A549 (cell line): ENCODE results near the gene TUT7. TPM values are rescaled to one million over a fixed set of nuclear protein-coding genes. Genes with fewer than 3 reads are reported as not detected.

Experiments
- ATAC-seq, 2 experiments: fragments of 200-7000 bp in 1 of 2; fragments of >200 bp in 1 of 2; cut with Nextera tagmentation in 1 of 2; cut with Tn5 transposase in 1 of 2; 3 replicates each; pipeline versions ENCODE4 v1.8.0 to v1.9.1; 2018 to 2020; ENCODE audit warnings: mild to moderate bottlenecking in 1 of 2, moderate library complexity in 1 of 2
- CTCF ChIA-PET: fragments of 300-600 bp; sonication (Branson Sonifier 250); formaldehyde crosslinking; extraction: SDS; loops from one replicate; lab custom pipeline; 2021; ENCODE audit warnings: antibody characterized with exemption, inconsistent platforms; lab: Yijun Ruan, JAX
- POLR2A ChIA-PET: fragments of 350-600 bp; formaldehyde crosslinking; extraction: SDS; loops from one replicate; lab custom pipeline; 2021; ENCODE audit warnings: antibody characterized with exemption, inconsistent platforms; lab: Yijun Ruan, JAX
- DNase-seq, 2 experiments: peaks; one replicate each; pipeline versions ENCODE4 v3.0.0 to v3.0.0-alpha.2; 2011 to 2016; ENCODE audit warnings: low read depth in 1 of 2, low spot score in 1 of 2
- FAIRE-seq: peaks from 2 replicates; lab custom pipeline; 2011; peaks lifted over from hg19 to GRCh38; lab: Jason Lieb, UNC
- H3K27ac ChIP-seq, 2 experiments: fragments of >200 bp; sonication (Bioruptor Twin); formaldehyde crosslinking; 3 replicates each; pipeline ENCODE4 v1.5.1; 2016 to 2017
- H3K4me1 ChIP-seq: fragments of >200 bp; sonication (Bioruptor Twin); formaldehyde crosslinking; 3 replicates; pipeline ENCODE4 v1.6.1; 2016
- H3K4me2 ChIP-seq: fragments of >200 bp; sonication (Bioruptor Twin); formaldehyde crosslinking; 3 replicates; pipeline ENCODE4 v1.6.1; 2016
- H3K4me3 ChIP-seq: fragments of >200 bp; sonication (Bioruptor Twin); formaldehyde crosslinking; 3 replicates; pipeline ENCODE4 v1.5.1; 2016
- H3K9me3 ChIP-seq: fragments of >200 bp; sonication (Bioruptor Twin); formaldehyde crosslinking; 3 replicates; pipeline ENCODE4 v1.6.1; 2016
- BHLHE40 ChIP-seq: IDR thresholded peaks from 2 replicates; pipeline ENCODE4 v1.6.1; 2012; ENCODE audit warnings: low read depth, low read length, inconsistent platforms
- CBX8 ChIP-seq: fragments of 200-600 bp; sonication (generic); IDR thresholded peaks from 2 replicates; pipeline ENCODE4 v1.6.1; 2016
- CHD4 ChIP-seq: fragments of 200-600 bp; sonication (generic); IDR thresholded peaks from 2 replicates; pipeline ENCODE4 v1.6.1; 2016; ENCODE audit warnings: antibody characterized with exemption, mild to moderate bottlenecking, borderline replicate concordance
- EHF ChIP-seq: fragments of 250-450 bp; sonication (Bioruptor Pico); IDR thresholded peaks from 2 replicates; pipeline ENCODE4 v1.5.0; 2020; ENCODE audit warnings: mild to moderate bottlenecking
- FOSB ChIP-seq: fragments of 250-450 bp; sonication (Bioruptor Pico); IDR thresholded peaks from 2 replicates; pipeline ENCODE4 v1.5.0; 2020; ENCODE audit warnings: mild to moderate bottlenecking, moderate library complexity
- FOSL2 ChIP-seq, 2 experiments: fragments of 450-650 bp in 1 of 2; fragments of >200 bp in 1 of 2; sonication (Bioruptor Twin) in 1 of 2; formaldehyde crosslinking; IDR thresholded peaks; 2 replicates each; pipeline versions ENCODE4 v1.5.0 to v1.6.1; 2016 to 2020; ENCODE audit warnings: mild to moderate bottlenecking in 1 of 2, moderate library complexity in 1 of 2
- FOXS1 ChIP-seq: fragments of 250-450 bp; sonication (Bioruptor Pico); IDR thresholded peaks from 2 replicates; pipeline ENCODE4 v1.5.0; 2020; ENCODE audit warnings: mild to moderate bottlenecking, moderate library complexity
- HDAC2 ChIP-seq: fragments of 200-600 bp; sonication (generic); IDR thresholded peaks from 2 replicates; pipeline ENCODE4 v1.6.1; 2016
- HEYL ChIP-seq: fragments of 250-450 bp; sonication (Bioruptor Pico); IDR thresholded peaks from 2 replicates; pipeline ENCODE4 v1.8.0; 2021; ENCODE audit warnings: mild to moderate bottlenecking, moderate library complexity
- HOXB5 ChIP-seq: fragments of 250-450 bp; sonication (Bioruptor Pico); IDR thresholded peaks from 2 replicates; pipeline ENCODE4 v1.5.0; 2020; ENCODE audit warnings: mild to moderate bottlenecking, moderate library complexity
- JUN ChIP-seq, 2 experiments: fragments of >200 bp; sonication (Bioruptor Twin); formaldehyde crosslinking; IDR thresholded peaks; 2 replicates in 1 of 2; 3 replicates in 1 of 2; pipeline ENCODE4 v1.6.1; 2016 to 2017
- KDM1A ChIP-seq: fragments of 200-600 bp; sonication (generic); IDR thresholded peaks from 2 replicates; pipeline ENCODE4 v1.6.1; 2016; ENCODE audit warnings: low read depth, mild to moderate bottlenecking
- KDM5A ChIP-seq: fragments of 200-600 bp; sonication (generic); IDR thresholded peaks from 2 replicates; pipeline ENCODE4 v1.6.1; 2016; ENCODE audit warnings: antibody characterized with exemption, mild to moderate bottlenecking
- MAZ ChIP-seq: fragments of 150-350 bp; IDR thresholded peaks from 2 replicates; pipeline ENCODE4 v1.6.1; 2014; ENCODE audit warnings: antibody characterized with exemption, low read depth, low read length, borderline replicate concordance
- NFE2L2 ChIP-seq: fragments of 150-350 bp; conservative IDR thresholded peaks from 2 replicates; pipeline ENCODE4 v1.6.1; 2014; ENCODE audit warnings: low read length
- RARB ChIP-seq: fragments of 250-450 bp; sonication (Bioruptor Pico); IDR thresholded peaks from 2 replicates; pipeline ENCODE4 v1.8.0; 2021; ENCODE audit warnings: mild to moderate bottlenecking, moderate library complexity
- RCOR1 ChIP-seq: fragments of 150-350 bp; IDR thresholded peaks from 2 replicates; pipeline ENCODE4 v1.6.1; 2014; ENCODE audit warnings: antibody characterized with exemption, low read length, low read depth
- RFX5 ChIP-seq: fragments of 450-650 bp; IDR thresholded peaks from 2 replicates; pipeline ENCODE4 v1.7.1; 2014; ENCODE audit warnings: antibody characterized with exemption, mild to moderate bottlenecking, moderate library complexity
- SMC3 ChIP-seq: fragments of >200 bp; sonication (Bioruptor Twin); formaldehyde crosslinking; IDR thresholded peaks from 3 replicates; pipeline ENCODE4 v1.6.1; 2018; ENCODE audit warnings: inconsistent platforms
- TFCP2L1 ChIP-seq: fragments of 250-450 bp; sonication (Bioruptor Pico); IDR thresholded peaks from 2 replicates; pipeline ENCODE4 v1.5.0; 2021; ENCODE audit warnings: mild to moderate bottlenecking
- ZFP36 ChIP-seq: fragments of 450-650 bp; IDR thresholded peaks from 2 replicates; pipeline ENCODE4 v1.6.1; 2014; ENCODE audit warnings: borderline replicate concordance; ENCODE audit not compliant: partially characterized antibody
- ZSCAN20 ChIP-seq: fragments of 250-450 bp; sonication (Bioruptor Pico); IDR thresholded peaks from 2 replicates; pipeline ENCODE4 v1.8.0; 2022; ENCODE audit warnings: mild to moderate bottlenecking, moderate library complexity
- WGBS: methylation state at CpG from one replicate; pipeline ENCODE4 v1.1.6; 2017; ENCODE audit errors: missing lambda C conversion rate; 5-methylcytosine and 5-hydroxymethylcytosine counted together
- polyA plus RNA-seq, 4 experiments: library from polyadenylated mRNA; depleted of rRNA in 3 of 4; stranded (reverse); fragments of >200 nt; fragmentation: RNase III in 1 of 4; extraction: RNeasy Plus Mini Kit Qiagen cat#74134 plus additional on column Dnase treatment in 1 of 4; gene quantifications; 2 replicates in 3 of 4; 3 replicates in 1 of 4; pipeline ENCODE4 v1.2.3, GENCODE V29; 2011 to 2017
- TF ChIP-seq, protein P1 (sequence below): fragments of >200 bp; sonication (Bioruptor Twin); formaldehyde crosslinking; IDR thresholded peaks from 3 replicates; pipeline ENCODE4 v1.5.1; 2016
- TF ChIP-seq, protein P2 (sequence below): IDR thresholded peaks from 2 replicates; pipeline ENCODE4 v1.6.1; 2012
- TF ChIP-seq, protein P3 (sequence below): fragments of >200 bp; sonication (Bioruptor Twin); formaldehyde crosslinking; IDR thresholded peaks from 2 replicates; pipeline ENCODE4 v1.6.1; 2016
- TF ChIP-seq, protein P4 (sequence below): fragments of 450-650 bp; IDR thresholded peaks from 2 replicates; pipeline ENCODE4 v1.6.1; 2014; ENCODE audit warnings: antibody characterized with exemption
- TF ChIP-seq, protein P5 (sequence below): fragments of 200-600 bp; sonication (generic); IDR thresholded peaks from 2 replicates; pipeline ENCODE4 v1.6.1; 2016; ENCODE audit warnings: antibody characterized with exemption, mild to moderate bottlenecking, moderate library complexity

The TUT7 gene
- polyA plus RNA-seq, 2 of the 4 experiments (the other 2 are of a cell fraction): 12.1 to 27.0 TPM

DNA sequence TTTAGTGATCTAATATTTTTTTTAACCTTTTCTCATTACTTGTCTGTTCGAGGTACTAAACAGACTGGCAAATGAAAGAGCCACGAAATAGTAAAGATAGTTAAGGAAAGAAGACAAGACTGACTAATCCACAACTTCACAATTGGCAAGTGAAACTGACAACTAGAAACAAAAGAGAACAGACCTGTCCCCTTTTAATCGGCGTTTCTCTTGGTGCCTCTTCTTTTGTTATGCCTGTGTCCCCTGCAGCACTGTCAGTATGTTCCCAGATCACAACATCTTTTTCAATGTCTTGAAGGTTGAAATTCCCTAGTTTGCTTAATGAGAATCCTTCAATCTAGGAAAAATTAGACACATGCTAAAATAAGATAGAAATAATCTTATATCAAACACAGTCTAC, 26.1 kb downstream of the TUT7 start:
- POLR2A ChIA-PET: no interaction called here
- CTCF ChIA-PET: no interaction called here
- no peak for FAIRE-seq

DNA sequence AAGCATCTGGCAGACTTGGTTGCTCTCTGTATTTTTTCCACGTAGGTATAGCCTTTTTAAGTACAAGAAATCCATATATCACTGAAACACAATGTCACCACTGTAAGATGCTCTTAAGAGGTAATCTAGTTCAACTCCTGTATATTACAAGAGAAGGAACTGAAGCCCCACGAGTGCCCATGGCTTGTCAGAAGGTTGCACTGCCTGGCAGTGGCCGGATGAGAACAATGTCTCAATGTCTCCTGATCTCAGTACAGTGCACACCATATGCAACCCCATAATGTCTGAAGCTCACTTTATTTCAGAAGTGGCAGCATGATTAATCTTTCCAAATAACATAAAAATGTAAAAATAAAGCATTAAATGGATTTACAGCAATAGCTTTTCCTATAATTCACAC, 27.7 kb downstream of the TUT7 start:
- WGBS: 90% methylated on average over 3 of the region's 3 CpGs
- ATAC-seq: no peak
- Histone ChIP-seq H3K9me3 (no peaks in the 10 kb centered on the region), H3K4me1 (peaks cover 13% of the 10 kb centered on the region; the same call in 2 of the 3 replicates), H3K4me2 (no peak overlapping the region), H3K27ac (no peak overlapping the region), H3K4me3 (no peak overlapping the region)
- TF ChIP-seq EHF (CRISPR knock-in tag): no peak
- TF ChIP-seq, protein P1, sequence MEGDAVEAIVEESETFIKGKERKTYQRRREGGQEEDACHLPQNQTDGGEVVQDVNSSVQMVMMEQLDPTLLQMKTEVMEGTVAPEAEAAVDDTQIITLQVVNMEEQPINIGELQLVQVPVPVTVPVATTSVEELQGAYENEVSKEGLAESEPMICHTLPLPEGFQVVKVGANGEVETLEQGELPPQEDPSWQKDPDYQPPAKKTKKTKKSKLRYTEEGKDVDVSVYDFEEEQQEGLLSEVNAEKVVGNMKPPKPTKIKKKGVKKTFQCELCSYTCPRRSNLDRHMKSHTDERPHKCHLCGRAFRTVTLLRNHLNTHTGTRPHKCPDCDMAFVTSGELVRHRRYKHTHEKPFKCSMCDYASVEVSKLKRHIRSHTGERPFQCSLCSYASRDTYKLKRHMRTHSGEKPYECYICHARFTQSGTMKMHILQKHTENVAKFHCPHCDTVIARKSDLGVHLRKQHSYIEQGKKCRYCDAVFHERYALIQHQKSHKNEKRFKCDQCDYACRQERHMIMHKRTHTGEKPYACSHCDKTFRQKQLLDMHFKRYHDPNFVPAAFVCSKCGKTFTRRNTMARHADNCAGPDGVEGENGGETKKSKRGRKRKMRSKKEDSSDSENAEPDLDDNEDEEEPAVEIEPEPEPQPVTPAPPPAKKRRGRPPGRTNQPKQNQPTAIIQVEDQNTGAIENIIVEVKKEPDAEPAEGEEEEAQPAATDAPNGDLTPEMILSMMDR: no peak
- no peak for TF ChIP-seq JUN (IDR thresholded peaks at IDR 0.05)
- no peak for TF ChIP-seq SMC3
- TF ChIP-seq FOSL2 (IDR thresholded peaks at IDR 0.05): no peak
- TF ChIP-seq FOSL2 (CRISPR knock-in tag; IDR thresholded peaks at IDR 0.05): no peak
- no peak for TF ChIP-seq KDM1A
- no peak for TF ChIP-seq NFE2L2
- TF ChIP-seq, protein P2, sequence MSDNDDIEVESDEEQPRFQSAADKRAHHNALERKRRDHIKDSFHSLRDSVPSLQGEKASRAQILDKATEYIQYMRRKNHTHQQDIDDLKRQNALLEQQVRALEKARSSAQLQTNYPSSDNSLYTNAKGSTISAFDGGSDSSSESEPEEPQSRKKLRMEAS: no peak
- TF ChIP-seq, protein P3, sequence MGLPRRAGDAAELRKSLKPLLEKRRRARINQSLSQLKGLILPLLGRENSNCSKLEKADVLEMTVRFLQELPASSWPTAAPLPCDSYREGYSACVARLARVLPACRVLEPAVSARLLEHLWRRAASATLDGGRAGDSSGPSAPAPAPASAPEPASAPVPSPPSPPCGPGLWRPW: no peak
- no peak for TF ChIP-seq MAZ
- no peak for TF ChIP-seq KDM5A
- TF ChIP-seq RARB (CRISPR knock-in tag): no peak
- TF ChIP-seq CBX8: no peak
- no peak for TF ChIP-seq HOXB5 (CRISPR knock-in tag)
- no peak for TF ChIP-seq ZSCAN20 (CRISPR knock-in tag)
- no peak for TF ChIP-seq HEYL (CRISPR knock-in tag)
- no peak for TF ChIP-seq RCOR1
- no peak for TF ChIP-seq CHD4
- TF ChIP-seq, protein P4, sequence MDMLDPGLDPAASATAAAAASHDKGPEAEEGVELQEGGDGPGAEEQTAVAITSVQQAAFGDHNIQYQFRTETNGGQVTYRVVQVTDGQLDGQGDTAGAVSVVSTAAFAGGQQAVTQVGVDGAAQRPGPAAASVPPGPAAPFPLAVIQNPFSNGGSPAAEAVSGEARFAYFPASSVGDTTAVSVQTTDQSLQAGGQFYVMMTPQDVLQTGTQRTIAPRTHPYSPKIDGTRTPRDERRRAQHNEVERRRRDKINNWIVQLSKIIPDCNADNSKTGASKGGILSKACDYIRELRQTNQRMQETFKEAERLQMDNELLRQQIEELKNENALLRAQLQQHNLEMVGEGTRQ: no peak
- TF ChIP-seq FOXS1 (CRISPR knock-in tag): no peak
- ChIA-PET CTCF (no interaction called here), POLR2A (no interaction called here)
- no peak for DNase-seq
- FAIRE-seq: no peak

More for the DNA sequence above, 26.1 kb downstream of the TUT7 start:
- 0 out of 3 replicates have a peak, but pooled peaks cover under 1% of the 10 kb centered on the region for H3K4me1 ChIP-seq
- H3K4me2 ChIP-seq: no peak overlapping the region
- TF ChIP-seq, protein P5, sequence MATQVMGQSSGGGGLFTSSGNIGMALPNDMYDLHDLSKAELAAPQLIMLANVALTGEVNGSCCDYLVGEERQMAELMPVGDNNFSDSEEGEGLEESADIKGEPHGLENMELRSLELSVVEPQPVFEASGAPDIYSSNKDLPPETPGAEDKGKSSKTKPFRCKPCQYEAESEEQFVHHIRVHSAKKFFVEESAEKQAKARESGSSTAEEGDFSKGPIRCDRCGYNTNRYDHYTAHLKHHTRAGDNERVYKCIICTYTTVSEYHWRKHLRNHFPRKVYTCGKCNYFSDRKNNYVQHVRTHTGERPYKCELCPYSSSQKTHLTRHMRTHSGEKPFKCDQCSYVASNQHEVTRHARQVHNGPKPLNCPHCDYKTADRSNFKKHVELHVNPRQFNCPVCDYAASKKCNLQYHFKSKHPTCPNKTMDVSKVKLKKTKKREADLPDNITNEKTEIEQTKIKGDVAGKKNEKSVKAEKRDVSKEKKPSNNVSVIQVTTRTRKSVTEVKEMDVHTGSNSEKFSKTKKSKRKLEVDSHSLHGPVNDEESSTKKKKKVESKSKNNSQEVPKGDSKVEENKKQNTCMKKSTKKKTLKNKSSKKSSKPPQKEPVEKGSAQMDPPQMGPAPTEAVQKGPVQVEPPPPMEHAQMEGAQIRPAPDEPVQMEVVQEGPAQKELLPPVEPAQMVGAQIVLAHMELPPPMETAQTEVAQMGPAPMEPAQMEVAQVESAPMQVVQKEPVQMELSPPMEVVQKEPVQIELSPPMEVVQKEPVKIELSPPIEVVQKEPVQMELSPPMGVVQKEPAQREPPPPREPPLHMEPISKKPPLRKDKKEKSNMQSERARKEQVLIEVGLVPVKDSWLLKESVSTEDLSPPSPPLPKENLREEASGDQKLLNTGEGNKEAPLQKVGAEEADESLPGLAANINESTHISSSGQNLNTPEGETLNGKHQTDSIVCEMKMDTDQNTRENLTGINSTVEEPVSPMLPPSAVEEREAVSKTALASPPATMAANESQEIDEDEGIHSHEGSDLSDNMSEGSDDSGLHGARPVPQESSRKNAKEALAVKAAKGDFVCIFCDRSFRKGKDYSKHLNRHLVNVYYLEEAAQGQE: no peak
- TF ChIP-seq RFX5 (no peak), HDAC2 (no peak), KDM5A (no peak), TFCP2L1 (CRISPR knock-in tag) (no peak), HEYL (CRISPR knock-in tag) (no peak), SMC3 (no peak), CBX8 (no peak), FOSL2 (IDR thresholded peaks at IDR 0.05) (no peak), FOSL2 (CRISPR knock-in tag; IDR thresholded peaks at IDR 0.05) (no peak), RARB (CRISPR knock-in tag) (no peak), ZFP36 (no peak), BHLHE40 (no peak), FOSB (CRISPR knock-in tag) (no peak), NFE2L2 (no peak)
- TF ChIP-seq, all 56 proteins: peak for 0
- ATAC-seq: no peak
- Histone ChIP-seq H3K4me3 (no peak overlapping the region), H3K9me3 (no peaks in the 10 kb centered on the region), H3K27ac (no peak overlapping the region)
- 90% methylated on average over 4 of the region's 4 CpGs for WGBS
- DNase-seq: no peak
